H9 (cell line): ENCODE data around the gene RBPJL. TPM values are rescaled to one million over a fixed set of nuclear protein-coding genes. Genes with fewer than 3 reads are reported as not detected.

Source experiments
- DNase-seq: peaks from one replicate; pipeline ENCODE4 v3.0.0-alpha.2; 2017
- H2AFZ ChIP-seq: one replicate; pipeline ENCODE4 v1.6.1; 2013; ENCODE audit warnings: mild to moderate bottlenecking, low read length, control low read depth, moderate library complexity
- H2AK5ac ChIP-seq: 2 replicates; pipeline ENCODE4 v1.6.1; 2013; ENCODE audit warnings: low read length, control low read depth, mixed read lengths; ENCODE audit not compliant: insufficient read length
- H2BK120ac ChIP-seq: one replicate; pipeline ENCODE4 v1.6.1; 2013; ENCODE audit warnings: low read depth, mild to moderate bottlenecking, low read length, control low read depth, inconsistent platforms; ENCODE audit not compliant: poor library complexity, severe bottlenecking
- H2BK12ac ChIP-seq: 2 replicates; pipeline ENCODE4 v1.6.1; 2013; ENCODE audit warnings: low read length, control low read depth, mixed read lengths, low read depth; ENCODE audit not compliant: insufficient read length
- H2BK15ac ChIP-seq: 2 replicates; pipeline ENCODE4 v1.6.1; 2013; ENCODE audit warnings: low read depth, low read length, control low read depth
- H2BK20ac ChIP-seq: one replicate; pipeline ENCODE4 v1.6.1; 2013; ENCODE audit warnings: low read depth, mild to moderate bottlenecking, low read length, control low read depth, inconsistent platforms; ENCODE audit not compliant: poor library complexity, severe bottlenecking
- H2BK5ac ChIP-seq: 2 replicates; pipeline ENCODE4 v1.6.1; 2013; ENCODE audit warnings: low read length, control low read depth, mixed read lengths; ENCODE audit not compliant: insufficient read length
- H3K14ac ChIP-seq: 2 replicates; pipeline ENCODE4 v1.6.1; 2013; ENCODE audit warnings: low read length, control low read depth; ENCODE audit not compliant: insufficient read depth
- H3K18ac ChIP-seq: 2 replicates; pipeline ENCODE4 v1.6.1; 2013; ENCODE audit warnings: low read depth, mild to moderate bottlenecking, mixed read lengths, low read length, control low read depth; ENCODE audit not compliant: insufficient read length
- H3K23ac ChIP-seq: 2 replicates; pipeline ENCODE4 v1.6.1; 2013; ENCODE audit warnings: low read length, control low read depth, mixed read lengths, low read depth; ENCODE audit not compliant: insufficient read length
- H3K23me2 ChIP-seq: 2 replicates; pipeline ENCODE4 v1.6.1; 2013; ENCODE audit warnings: low read depth, mild to moderate bottlenecking, mixed read lengths, low read length, control low read depth; ENCODE audit not compliant: insufficient read length, poor library complexity, severe bottlenecking
- H3K27ac ChIP-seq: 2 replicates; pipeline ENCODE4 v1.5.1; 2013; ENCODE audit warnings: low read length, control low read depth, mixed read lengths, low read depth; ENCODE audit not compliant: insufficient read length
- H3K27me3 ChIP-seq: 2 replicates; pipeline ENCODE4 v1.6.1; 2013; ENCODE audit warnings: low read length, control low read depth, inconsistent platforms; ENCODE audit not compliant: insufficient read depth
- H3K4ac ChIP-seq: 2 replicates; pipeline ENCODE4 v1.6.1; 2013; ENCODE audit warnings: low read depth, mild to moderate bottlenecking, control low read depth, inconsistent platforms, low read length, moderate library complexity
- H3K4me1 ChIP-seq: 2 replicates; pipeline ENCODE4 v1.6.1; 2013; ENCODE audit warnings: low read length, control low read depth, inconsistent platforms; ENCODE audit not compliant: insufficient read depth
- H3K4me2 ChIP-seq: 2 replicates; pipeline ENCODE4 v1.6.1; 2013; ENCODE audit warnings: low read length, control low read depth, mixed read lengths; ENCODE audit not compliant: insufficient read length, insufficient read depth
- H3K56ac ChIP-seq: 2 replicates; pipeline ENCODE4 v1.6.1; 2013; ENCODE audit warnings: low read depth, mild to moderate bottlenecking, mixed read lengths, low read length, control low read depth; ENCODE audit not compliant: insufficient read length
- H3K79me1 ChIP-seq: 2 replicates; pipeline ENCODE4 v1.6.1; 2013; ENCODE audit warnings: low read depth, mild to moderate bottlenecking, moderate library complexity, low read length, control low read depth, inconsistent platforms; ENCODE audit not compliant: insufficient read depth, poor library complexity, severe bottlenecking
- H3K79me2 ChIP-seq: 2 replicates; pipeline ENCODE4 v1.6.1; 2013; ENCODE audit warnings: low read length, control low read depth, inconsistent platforms; ENCODE audit not compliant: insufficient read depth
- H3K9ac ChIP-seq: 2 replicates; pipeline ENCODE4 v1.6.1; 2013; ENCODE audit warnings: low read length, control low read depth, mixed read lengths; ENCODE audit not compliant: insufficient read length; ENCODE audit errors: extremely low read depth
- H3K9me3 ChIP-seq: one replicate; pipeline ENCODE4 v1.6.1; 2013; ENCODE audit warnings: low read depth, low read length, inconsistent platforms; ENCODE audit not compliant: control insufficient read depth
- H3T11ph ChIP-seq: one replicate; pipeline ENCODE4 v1.6.1; 2013; ENCODE audit warnings: mild to moderate bottlenecking, low read length, control low read depth, inconsistent platforms
- H4K20me1 ChIP-seq: one replicate; pipeline ENCODE4 v1.6.1; 2013; ENCODE audit not compliant: control insufficient read depth, insufficient read length, insufficient read depth
- H4K5ac ChIP-seq: 2 replicates; pipeline ENCODE4 v1.6.1; 2013; ENCODE audit warnings: low read depth, mild to moderate bottlenecking, mixed read lengths, low read length, control low read depth; ENCODE audit not compliant: insufficient read length
- H4K8ac ChIP-seq: replicated peaks from 2 replicates; pipeline ENCODE4 v1.6.1; 2013; ENCODE audit warnings: low read length, control low read depth, mixed read lengths, low read depth; ENCODE audit not compliant: insufficient read length
- H4K91ac ChIP-seq: 2 replicates; pipeline ENCODE4 v1.6.1; 2013; ENCODE audit warnings: low read depth, mild to moderate bottlenecking, moderate library complexity, mixed read lengths, low read length, control low read depth; ENCODE audit not compliant: insufficient read length
- H3K27ac Mint-ChIP-seq, 3 experiments: 2 replicates in 2 of 3; 3 replicates in 1 of 3; pipeline ENCODE4 v1.8.0; 2020 to 2021; ENCODE audit warnings: mixed read lengths in 3 of 3, mild to moderate bottlenecking in 1 of 3, moderate library complexity in 1 of 3
- H3K27me3 Mint-ChIP-seq: 2 replicates; pipeline ENCODE4 v1.8.0; 2021; ENCODE audit warnings: low read depth, mild to moderate bottlenecking, moderate library complexity, mixed read lengths
- H3K36me3 Mint-ChIP-seq, 3 experiments: 2 replicates in 2 of 3; 3 replicates in 1 of 3; pipeline ENCODE4 v1.8.0; 2020 to 2021; ENCODE audit warnings: low read depth in 3 of 3, mixed read lengths in 3 of 3; ENCODE audit not compliant: insufficient read depth in 1 of 3
- H3K4me1 Mint-ChIP-seq, 2 experiments: 2 replicates each; pipeline ENCODE4 v1.8.0; 2020; ENCODE audit warnings: mixed read lengths in 2 of 2
- H3K4me3 Mint-ChIP-seq, 2 experiments: 2 replicates in 1 of 2; 3 replicates in 1 of 2; pipeline ENCODE4 v1.8.0; 2020 to 2021; ENCODE audit warnings: mild to moderate bottlenecking in 2 of 2, mixed read lengths in 2 of 2, moderate library complexity in 1 of 2
- H3K9me3 Mint-ChIP-seq, 2 experiments: 2 replicates in 1 of 2; 3 replicates in 1 of 2; pipeline ENCODE4 v1.8.0; 2020; ENCODE audit warnings: mild to moderate bottlenecking in 2 of 2, mixed read lengths in 2 of 2, moderate library complexity in 1 of 2
- CTCF ChIP-seq: fragments of 200-600 bp; sonication (generic); conservative IDR thresholded peaks from 3 replicates; pipeline ENCODE4 v1.8.0; 2021; ENCODE audit warnings: antibody characterized with exemption, mild to moderate bottlenecking
- WGBS: extraction: QIAGEN DNeasy Blood & Tissue Kit; methylation state at CpG from one replicate; pipeline ENCODE4 v1.1.7; 2013; ENCODE audit warnings: missing lambda C conversion rate, low lambda C conversion rate, mixed read lengths; ENCODE audit not compliant: insufficient read length; ENCODE audit errors: extremely low coverage; 5-methylcytosine and 5-hydroxymethylcytosine counted together
- total RNA-seq: library from RNA; stranded (reverse); gene quantifications from 2 replicates; pipeline ENCODE4 v1.2.1, GENCODE V29; 2021

The RBPJL gene
- total RNA-seq, 1 experiment from 2014 or later, result 0.28 TPM

GRCh38 chr20:45344168-45344860 is 37.7 kb downstream of the RBPJL start:
- H3K36me3 Mint-ChIP-seq, result peaks cover 3 to 8% (median 3%) of the 10 kb centered on the region in 3 experiments; a peak in 4 of 7 replicates
- DNase-seq, result peak; percentile 51
- peak overlapping the region in 1 of 2 experiments; percentile 61; a peak in 3 of 5 replicates for H3K4me3 Mint-ChIP-seq
- Histone ChIP-seq H4K8ac (no peak overlapping the region), H3K4ac (no peak overlapping the region), H2BK120ac (no peak overlapping the region), H3K79me1 (no peaks in the 10 kb centered on the region), H3K18ac (no peak overlapping the region), H3K27me3 (no peaks in the 10 kb centered on the region), H4K91ac (no peak overlapping the region), H2BK12ac (no peak overlapping the region), H3K23ac (no peak overlapping the region), H3K23me2 (peaks cover 11% of the 10 kb centered on the region), H2BK15ac (no peak overlapping the region), H4K5ac (no peak overlapping the region), H3K27ac (no peak overlapping the region), H4K20me1 (no peaks in the 10 kb centered on the region), H2BK5ac (no peak overlapping the region), H2BK20ac (no peak overlapping the region), H3T11ph (no peak overlapping the region), H3K9me3 (no peaks in the 10 kb centered on the region), H3K56ac (no peak overlapping the region), H3K4me1 (peaks cover 32% of the 10 kb centered on the region; the same call in 1 of the 2 replicates), H2AFZ (no peak overlapping the region), H2AK5ac (no peak overlapping the region), H3K4me2 (no peak overlapping the region), H3K14ac (no peak overlapping the region), H3K79me2 (peaks cover 3% of the 10 kb centered on the region; the same call in 1 of the 2 replicates), H3K9ac (no peak overlapping the region)
- no peaks in the 10 kb centered on the region for H3K9me3 Mint-ChIP-seq
- WGBS, result no CpG with 5 or more reads among the region's 9 CpGs
- no peak for TF ChIP-seq CTCF
- H3K27ac Mint-ChIP-seq, result peak overlapping the region; percentile 84 to 99 (median 98); a peak in 5 of 7 replicates
- H3K4me1 Mint-ChIP-seq, result peaks cover 83 to 84% of the 10 kb centered on the region in 2 experiments
- H3K27me3 Mint-ChIP-seq, result peaks cover 4% of the 10 kb centered on the region; the same call in 1 of the 2 replicates
